K562 (cell line): ENCODE data around the gene PDHX. TPM values are rescaled to one million over a fixed set of nuclear protein-coding genes. Genes with fewer than 3 reads are reported as not detected.

Experiments used
- ATAC-seq: fragments of 200-7000 bp; cut with Tn5 transposase; 3 replicates; pipeline ENCODE4 v1.9.1; 2020; ENCODE audit warnings: moderate library complexity
- BruUV-seq: library from RNA; stranded (reverse); fragments of 400-500 nt; replicated peaks from 2 replicates; lab custom pipeline; 2021; lab: Mats Ljungman, UMichigan
- CTCF ChIA-PET: fragments of 300-600 bp; formaldehyde crosslinking; extraction: SDS; loops from one replicate; lab custom pipeline; 2021; ENCODE audit warnings: low intra/inter-chr PET ratio; lab: Yijun Ruan, JAX
- POLR2A ChIA-PET: fragments of 300-600, 350-650 bp; sonication (Branson Sonifier 250); formaldehyde crosslinking; extraction: SDS; loops from one replicate; lab custom pipeline; 2021; ENCODE audit warnings: antibody characterized with exemption, inconsistent platforms; lab: Yijun Ruan, JAX
- DNase-seq, 4 experiments: peaks; one replicate each; pipeline versions ENCODE4 v3.0.0 to v3.0.0-alpha.2; 2011 to 2018; ENCODE audit warnings: low spot score in 3 of 4, mixed read lengths in 3 of 4; ENCODE audit errors: extremely low read depth in 1 of 4
- FAIRE-seq: peaks from 2 replicates; lab custom pipeline; 2011; peaks lifted over from hg19 to GRCh38; lab: Jason Lieb, UNC
- H2AFZ ChIP-seq: 2 replicates; pipeline ENCODE4 v1.6.0; 2011; ENCODE audit warnings: low read depth, low read length, control low read depth, inconsistent platforms
- H3K27ac ChIP-seq: fragments of 200-600 bp; 3 replicates; pipeline ENCODE4 v1.8.0; 2011; ENCODE audit warnings: low read depth, mild to moderate bottlenecking, control low read depth, inconsistent platforms, low read length, moderate library complexity, mixed read lengths; ENCODE audit errors: extremely low read depth
- H3K27me3 ChIP-seq, 2 experiments: fragments of 300-600 bp in 1 of 2; 2 replicates in 1 of 2; 3 replicates in 1 of 2; pipeline versions ENCODE4 v1.6.0 to v1.8.0; 2011; ENCODE audit warnings: inconsistent platforms in 2 of 2, low read length in 2 of 2, mild to moderate bottlenecking in 1 of 2, mixed read lengths in 1 of 2, moderate library complexity in 1 of 2; ENCODE audit not compliant: control insufficient read depth in 2 of 2, insufficient read depth in 2 of 2
- H3K36me3 ChIP-seq: fragments of 300-600 bp; 3 replicates; pipeline ENCODE4 v1.8.0; 2011; ENCODE audit warnings: mild to moderate bottlenecking, low read length, inconsistent platforms; ENCODE audit not compliant: control insufficient read depth, insufficient read depth
- H3K4me1 ChIP-seq, 2 experiments: fragments of 200-600 bp in 1 of 2; replicated peaks in 1 of 2; 2 replicates in 1 of 2; 3 replicates in 1 of 2; pipeline versions ENCODE4 v1.5.1 to v1.8.0; 2011; ENCODE audit warnings: inconsistent platforms in 2 of 2, low read length in 2 of 2, mild to moderate bottlenecking in 1 of 2, mixed read lengths in 1 of 2, moderate library complexity in 1 of 2; ENCODE audit not compliant: control insufficient read depth in 2 of 2, insufficient read depth in 2 of 2
- H3K4me2 ChIP-seq: 2 replicates; pipeline ENCODE4 v1.6.1; 2011; ENCODE audit warnings: low read length, control low read depth, inconsistent platforms, mixed read lengths; ENCODE audit not compliant: insufficient read depth
- H3K4me3 ChIP-seq: fragments of 200-600 bp; sonication (generic), shearing (Covaris generic); 2 replicates; pipeline ENCODE4 v1.5.1; 2016; ENCODE audit warnings: control low read depth, inconsistent platforms
- H3K79me2 ChIP-seq: fragments of 200-600 bp; 3 replicates; pipeline ENCODE4 v1.8.0; 2011; ENCODE audit warnings: low read length, inconsistent platforms; ENCODE audit not compliant: control insufficient read depth, insufficient read depth
- H3K9ac ChIP-seq, 2 experiments: 2 replicates each; pipeline versions ENCODE4 v1.6.0 to v1.6.1; 2011; ENCODE audit warnings: low read depth in 2 of 2, low read length in 2 of 2, control low read depth in 1 of 2, inconsistent platforms in 1 of 2, mild to moderate bottlenecking in 1 of 2, mixed read lengths in 1 of 2; ENCODE audit not compliant: insufficient read depth in 1 of 2
- H3K9me1 ChIP-seq: one replicate; pipeline ENCODE4 v1.6.0; 2011; ENCODE audit warnings: inconsistent platforms, mild to moderate bottlenecking, low read length, moderate library complexity; ENCODE audit not compliant: control insufficient read depth, insufficient read depth
- H3K9me3 ChIP-seq: replicated peaks from 2 replicates; pipeline ENCODE4 v1.5.1; 2011; ENCODE audit warnings: low read depth, low read length, inconsistent platforms; ENCODE audit not compliant: control insufficient read depth, insufficient read depth
- H4K20me1 ChIP-seq: replicated peaks from 2 replicates; pipeline ENCODE4 v1.6.1; 2011; ENCODE audit warnings: low read length, inconsistent platforms, mixed read lengths; ENCODE audit not compliant: control insufficient read depth, insufficient read depth
- CTCF ChIP-seq, 3 experiments: IDR thresholded peaks in 2 of 3; conservative IDR thresholded peaks in 1 of 3; 2 replicates each; pipeline ENCODE4 v1.5.1; 2011 to 2012; ENCODE audit warnings: low read length in 3 of 3, mild to moderate bottlenecking in 3 of 3, control low read depth in 2 of 3, improper control_type of control experiment in 1 of 3, inconsistent platforms in 1 of 3, low read depth in 1 of 3, mixed read lengths in 1 of 3, moderate library complexity in 1 of 3; ENCODE audit not compliant: insufficient read depth in 2 of 3
- SAP30 ChIP-seq: fragments of 200-600 bp; sonication (generic); IDR thresholded peaks from 2 replicates; pipeline ENCODE4 v1.6.1; 2012; ENCODE audit warnings: borderline replicate concordance, low read depth, mild to moderate bottlenecking, moderate library complexity, low read length, control low read depth, inconsistent platforms; ENCODE audit not compliant: insufficient read depth, poor library complexity, severe bottlenecking
- SMC3 ChIP-seq: conservative IDR thresholded peaks from 2 replicates; pipeline ENCODE4 v1.6.1; 2011; ENCODE audit warnings: low read depth, low read length, improper control_type of control experiment; ENCODE audit not compliant: insufficient read depth
- ZNF830 ChIP-seq: fragments of 250-450 bp; sonication (Bioruptor Pico); IDR thresholded peaks from 2 replicates; pipeline ENCODE4 v1.5.0; 2021; ENCODE audit warnings: mild to moderate bottlenecking
- WGBS: fragments of 100-300 bp; shearing (Covaris generic); methylation state at CpG from one replicate; pipeline ENCODE4 v1.1.6; 2016; ENCODE audit warnings: low coverage, mixed read lengths; ENCODE audit not compliant: insufficient coverage; ENCODE audit errors: missing lambda C conversion rate; 5-methylcytosine and 5-hydroxymethylcytosine counted together
- in situ Hi-C: fragments of 300-500 bp; cut with MboI; formaldehyde crosslinking; loops from 4 replicates; pipeline ENCODE4 v1.15.0; 2018; ENCODE audit warnings: inconsistent platforms, mixed read lengths
- intact Hi-C: fragments of 100-400 bp; cut with micrococcal nuclease; formaldehyde crosslinking; loops from 2 replicates; pipeline ENCODE4 v1.14.2; 2022
- polyA plus RNA-seq, 8 experiments: library from polyadenylated mRNA; depleted of rRNA in 4 of 8; stranded (reverse) in 5 of 8; unstranded in 3 of 8; fragments of >200 nt; fragmentation: Nextera tagmentation in 2 of 8; fragmentation: Illumina TruSeq in 1 of 8; extraction: Ambion mirVana in 2 of 8; extraction: Trizol in 1 of 8; gene quantifications; 2 replicates each; pipeline versions ENCODE4 v1.2.1 to v1.2.3, GENCODE V29; 2011 to 2014; ENCODE audit warnings: inconsistent platforms in 1 of 8, missing spikeins in 1 of 8
- total RNA-seq, 7 experiments: library from RNA; depleted of rRNA in 6 of 7; stranded (reverse); fragments of >200 nt in 6 of 7; fragmentation: Illumina TruSeq in 2 of 7; extraction: Trizol in 2 of 7; gene quantifications; 2 replicates each; pipeline versions ENCODE4 v1.2.1 to v1.2.3, GENCODE V29; 2011 to 2021; ENCODE audit warnings: low replicate concordance in 1 of 7

PDHX gene
- total and polyA plus RNA-seq, 9 of the 15 experiments (the other 6 are each of a cell fraction or from before 2014, with no cell fraction given) = 20.8 to 43.5 (median 31.2) TPM

- TF ChIP-seq SAP30 = peak; percentile 67
Observed at GRCh38 chr11:34916015-34916842, at the start of gene PDHX, which contains the start of gene APIP (continued).

- no peak for FAIRE-seq
Observed at GRCh38 chr11:34869425-34869824, 47.0 kb upstream of the PDHX start.

More at GRCh38 chr11:34869425-34869824, 47.0 kb upstream of the PDHX start:
- Histone ChIP-seq H3K9ac (no peak overlapping the region), H3K4me1 (no peaks in the 10 kb centered on the region; a peak in 3 of 5 replicates), H3K27ac (no peak overlapping the region), H4K20me1 (no peaks in the 10 kb centered on the region), H3K79me2 (no peaks in the 10 kb centered on the region), H2AFZ (no peak overlapping the region), H3K9me1 (no peaks in the 10 kb centered on the region), H3K4me3 (no peak overlapping the region), H3K9me3 (no peaks in the 10 kb centered on the region), H3K27me3 (no peaks in the 10 kb centered on the region), H3K36me3 (no peaks in the 10 kb centered on the region), H3K4me2 (no peak overlapping the region)
- ChIA-PET CTCF (no interaction called here), POLR2A (interaction anchor here (1.5 kb wide), 1 partner anchor 13 kb away, joined by 6 read pairs; no protein-coding TSS in a partner anchor)
- BruUV-seq = no TSS peak
- peak; percentile 94 for ATAC-seq
- intact Hi-C loops = no loop called here
- peak; percentile 32 to 51 (median 45); a peak in 5 of 6 replicates for TF ChIP-seq CTCF (IDR thresholded peaks at IDR 0.05 in 2 of 3, conservative IDR thresholded peaks at IDR 0.05 in 1 of 3; ENCODE audit: insufficient read depth in 2 of 3, low read depth in 1 of 3, low read length in 3 of 3)
- no peak for TF ChIP-seq ZNF830 (CRISPR knock-in tag)
- TF ChIP-seq SMC3 = 0 out of 2 replicates have a peak, but pooled peaks have one; percentile 31
- peak in 3 of 4 experiments; percentile 21 to 35 (median 21) for DNase-seq
- in situ Hi-C loops = no loop called here
- WGBS = 43% methylated on average over 3 of the region's 3 CpGs
